ENCODE results near the gene SUMF1. TPM values are rescaled to one million over a fixed set of nuclear protein-coding genes. Genes with fewer than 3 reads are reported as not detected.

SUMF1 gene
- total and polyA plus RNA-seq, 3 donors from 2014 or later, result 18.8 to 42.6 (median 27.6) TPM

DNA sequence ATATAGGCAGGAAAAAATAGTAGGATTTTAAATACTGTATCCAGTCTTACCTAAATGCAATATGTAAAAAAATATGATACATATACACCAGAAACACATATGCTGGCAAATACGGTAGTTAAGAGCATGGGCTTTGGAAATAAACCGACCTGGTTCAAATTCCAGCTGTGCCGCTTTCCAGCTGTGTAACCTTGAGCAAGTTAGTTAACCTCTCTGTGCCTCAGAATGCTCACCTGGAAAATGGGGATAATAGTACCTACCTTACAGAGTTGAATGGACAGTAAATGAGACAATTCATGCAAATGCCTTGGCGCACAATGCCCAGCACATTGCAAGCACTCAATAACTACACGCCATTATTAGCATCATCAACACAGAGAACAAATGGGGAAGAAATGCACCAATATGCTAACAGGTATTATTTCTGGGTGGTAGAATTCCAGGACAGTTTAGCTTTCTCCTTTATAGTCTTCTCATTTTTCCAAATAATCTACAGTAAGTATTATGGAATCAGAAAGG, 50.6 kb downstream of the SUMF1 start:
- no peak for TF ChIP-seq POLR2A (IDR thresholded peaks at IDR 0.05)
- TF ChIP-seq, protein P1, sequence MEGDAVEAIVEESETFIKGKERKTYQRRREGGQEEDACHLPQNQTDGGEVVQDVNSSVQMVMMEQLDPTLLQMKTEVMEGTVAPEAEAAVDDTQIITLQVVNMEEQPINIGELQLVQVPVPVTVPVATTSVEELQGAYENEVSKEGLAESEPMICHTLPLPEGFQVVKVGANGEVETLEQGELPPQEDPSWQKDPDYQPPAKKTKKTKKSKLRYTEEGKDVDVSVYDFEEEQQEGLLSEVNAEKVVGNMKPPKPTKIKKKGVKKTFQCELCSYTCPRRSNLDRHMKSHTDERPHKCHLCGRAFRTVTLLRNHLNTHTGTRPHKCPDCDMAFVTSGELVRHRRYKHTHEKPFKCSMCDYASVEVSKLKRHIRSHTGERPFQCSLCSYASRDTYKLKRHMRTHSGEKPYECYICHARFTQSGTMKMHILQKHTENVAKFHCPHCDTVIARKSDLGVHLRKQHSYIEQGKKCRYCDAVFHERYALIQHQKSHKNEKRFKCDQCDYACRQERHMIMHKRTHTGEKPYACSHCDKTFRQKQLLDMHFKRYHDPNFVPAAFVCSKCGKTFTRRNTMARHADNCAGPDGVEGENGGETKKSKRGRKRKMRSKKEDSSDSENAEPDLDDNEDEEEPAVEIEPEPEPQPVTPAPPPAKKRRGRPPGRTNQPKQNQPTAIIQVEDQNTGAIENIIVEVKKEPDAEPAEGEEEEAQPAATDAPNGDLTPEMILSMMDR (IDR thresholded peaks at IDR 0.05), result no peak
- no peak overlapping the region for H3K27ac ChIP-seq
- no peaks in the 10 kb centered on the region for H3K27me3 ChIP-seq
- intact Hi-C loops (cut with DNase I; ENCODE audit: low total_unique reads), result no loop called here
- H3K36me3 ChIP-seq (ENCODE audit: low read depth, missing control alignments), result no peaks in the 10 kb centered on the region
- DNase-seq, result no peak
- H3K4me1 ChIP-seq, result no peaks in the 10 kb centered on the region
- no peak overlapping the region for H3K4me3 ChIP-seq
- H3K9me3 ChIP-seq, result no peaks in the 10 kb centered on the region
- 70 to 85% methylated on average over 5 of the region's 5 CpGs for WGBS, 2 donors

DNA sequence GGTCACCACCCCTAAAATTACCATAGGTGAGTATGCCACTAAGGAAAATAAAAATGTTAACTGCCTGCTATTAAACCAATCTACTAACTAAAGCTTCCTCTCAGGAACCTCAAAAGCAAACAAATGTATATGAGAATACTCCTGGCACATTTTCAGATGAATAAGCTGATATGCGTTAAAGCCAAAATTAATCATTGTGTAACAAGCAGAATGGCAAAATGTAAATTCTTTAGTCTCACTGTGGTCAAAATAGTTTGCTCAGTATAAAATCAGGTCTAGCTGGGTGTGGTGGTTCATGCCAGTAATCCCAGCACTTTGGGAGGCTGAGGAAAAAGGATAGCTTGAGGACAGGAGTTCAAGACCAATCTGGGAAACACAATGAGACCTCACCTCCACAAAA, 53.6 kb downstream of the SUMF1 start:
- Histone ChIP-seq H3K36me3 (ENCODE audit: low read depth, missing control alignments) (no peaks in the 10 kb centered on the region), H3K4me1 (no peaks in the 10 kb centered on the region)
- WGBS, 2 donors, result 92 to 93% methylated on average over 1 of the region's 1 CpG

DNA sequence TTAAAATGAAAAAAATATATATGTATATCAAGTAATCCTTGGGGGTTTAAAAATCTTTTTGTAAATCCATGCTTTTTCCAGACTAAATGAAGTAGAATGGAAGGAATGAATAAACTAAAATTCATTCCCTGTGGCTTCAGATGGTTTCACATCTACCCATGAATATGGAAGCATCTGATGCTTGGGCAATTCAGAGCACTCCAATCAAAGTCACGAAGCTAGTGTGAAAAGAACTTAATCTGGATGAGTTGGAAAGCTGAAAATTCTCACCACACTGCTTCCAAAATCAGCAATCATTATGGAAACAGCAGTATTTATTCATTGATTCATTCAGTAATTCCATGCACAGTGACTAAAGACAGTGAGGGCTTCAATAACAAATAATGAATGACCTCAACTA, 55.2 kb downstream of the SUMF1 start:
- Histone ChIP-seq H3K27ac (no peak overlapping the region), H3K4me3 (no peak overlapping the region), H3K36me3 (ENCODE audit: low read depth, missing control alignments) (no peaks in the 10 kb centered on the region), H3K9me3 (no peaks in the 10 kb centered on the region), H3K27me3 (no peaks in the 10 kb centered on the region), H3K4me1 (no peaks in the 10 kb centered on the region)
- no peak for DNase-seq
- intact Hi-C loops (cut with DNase I; ENCODE audit: low total_unique reads), result no loop called here
- WGBS, 2 donors, result 92 to 100% methylated on average over 1 of the region's 1 CpG
- TF ChIP-seq, protein P1 (IDR thresholded peaks at IDR 0.05), result no peak
- no peak for TF ChIP-seq POLR2A (IDR thresholded peaks at IDR 0.05)

More for the DNA sequence above, 53.6 kb downstream of the SUMF1 start:
- TF ChIP-seq, protein P1 (IDR thresholded peaks at IDR 0.05), result no peak
- no peak for TF ChIP-seq POLR2A (IDR thresholded peaks at IDR 0.05)
- intact Hi-C loops (cut with DNase I; ENCODE audit: low total_unique reads), result no loop called here
- DNase-seq, result no peak
- no peaks in the 10 kb centered on the region for H3K9me3 ChIP-seq
- H3K4me3 ChIP-seq, result no peak overlapping the region
- no peak overlapping the region for H3K27ac ChIP-seq
- H3K27me3 ChIP-seq, result no peaks in the 10 kb centered on the region

DNA sequence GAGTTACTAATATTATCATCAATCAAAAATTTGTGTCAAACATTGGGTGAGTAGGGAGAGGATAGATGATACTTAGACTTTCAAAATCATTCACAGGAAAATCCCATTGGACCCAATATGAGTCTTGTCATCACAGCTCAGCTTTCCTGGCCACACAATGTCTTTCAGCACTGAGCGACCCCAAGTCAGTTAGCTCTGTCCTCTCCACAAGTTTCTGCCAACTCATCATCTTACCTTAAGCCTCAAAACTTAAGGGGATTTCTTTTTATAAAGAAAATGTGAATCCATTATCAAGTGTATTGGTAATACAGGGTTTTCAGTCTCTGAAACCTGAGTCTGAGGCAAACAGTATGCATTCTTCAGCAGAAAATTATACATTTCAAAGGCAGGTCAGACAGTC, 55.8 kb downstream of the SUMF1 start:
- Histone ChIP-seq H3K27ac (no peak overlapping the region), H3K4me1 (no peaks in the 10 kb centered on the region), H3K9me3 (no peaks in the 10 kb centered on the region), H3K4me3 (no peak overlapping the region), H3K27me3 (no peaks in the 10 kb centered on the region), H3K36me3 (ENCODE audit: low read depth, missing control alignments) (no peaks in the 10 kb centered on the region)
- intact Hi-C loops (cut with DNase I; ENCODE audit: low total_unique reads), result no loop called here
- no peak for DNase-seq
- TF ChIP-seq, protein P1 (IDR thresholded peaks at IDR 0.05), result no peak
- no peak for TF ChIP-seq POLR2A (IDR thresholded peaks at IDR 0.05)
- 95 to 97% methylated on average over 1 of the region's 1 CpG for WGBS, 2 donors

DNA sequence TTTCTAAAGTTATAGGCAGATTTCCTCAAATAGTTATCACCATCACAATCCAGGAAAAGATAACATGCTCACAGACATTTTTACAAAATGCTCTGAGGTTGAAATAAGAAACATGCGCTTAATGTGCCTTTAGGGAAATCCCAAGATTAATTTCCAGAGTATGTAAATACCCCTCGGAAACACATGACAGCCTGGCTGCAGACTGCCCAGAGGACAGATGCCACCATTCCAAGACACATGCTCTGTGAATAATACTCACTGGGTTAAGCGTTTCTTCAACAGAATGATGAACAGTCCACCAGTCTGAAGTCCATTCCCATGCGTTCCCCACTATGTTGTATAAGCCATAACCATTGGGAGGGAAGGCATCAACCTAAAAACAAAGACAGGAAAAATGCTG, 56.5 kb downstream of the SUMF1 start:
- Histone ChIP-seq H3K4me3 (no peak overlapping the region), H3K36me3 (ENCODE audit: low read depth, missing control alignments) (no peaks in the 10 kb centered on the region), H3K27me3 (no peaks in the 10 kb centered on the region), H3K4me1 (no peaks in the 10 kb centered on the region), H3K27ac (no peak overlapping the region), H3K9me3 (no peaks in the 10 kb centered on the region)
- WGBS, 2 donors, result 87 to 97% methylated on average over 4 of the region's 4 CpGs
- TF ChIP-seq, protein P1 (IDR thresholded peaks at IDR 0.05), result no peak
- no peak for TF ChIP-seq POLR2A (IDR thresholded peaks at IDR 0.05)
- intact Hi-C loops (cut with DNase I; ENCODE audit: low total_unique reads), result no loop called here
- no peak for DNase-seq
